Activated CD8-positive, alpha-beta memory T cell treated with anti-CD3 and anti-CD28 coated beads for 36 hours (primary cell): ENCODE data around the gene TIGD3. TPM values are rescaled to one million over a fixed set of nuclear protein-coding genes. Genes with fewer than 3 reads are reported as not detected.

Source experiments
- CTCF ChIA-PET: fragments of 350-600 bp; sonication (Branson Sonifier 250); formaldehyde crosslinking; loops from one replicate; lab custom pipeline; 2021; ENCODE audit warnings: antibody characterized with exemption; lab: Charles Lee
- POLR2A ChIA-PET: fragments of 350-600 bp; sonication (Branson Sonifier 250); formaldehyde crosslinking; loops from one replicate; lab custom pipeline; 2021; ENCODE audit warnings: antibody characterized with exemption; lab: Charles Lee
- total RNA-seq, 2 experiments: library from RNA; stranded (reverse); gene quantifications; one replicate each; pipeline ENCODE4 v1.2.3, GENCODE V29; 2021

TIGD3 gene
- total RNA-seq, 2 experiments from 2014 or later, result 0.65 TPM

- CTCF ChIA-PET, result no interaction called here
- POLR2A ChIA-PET, result no interaction called here
Measured at GRCh38 chr11:65379698-65380459, 25.3 kb downstream of the TIGD3 start.

- ChIA-PET CTCF (interaction anchor here (1.7 to 2.1 kb wide), 2 partner anchors 35 to 39 kb away, joined by 6 to 11 read pairs; no protein-coding TSS in a partner anchor), POLR2A (no interaction called here)
Measured at GRCh38 chr11:65380460-65381119, 26.0 kb downstream of the TIGD3 start.

GRCh38 chr11:65381716-65382032, 27.1 kb downstream of the TIGD3 start:
- POLR2A ChIA-PET, result interaction anchor here (0.5 to 4.4 kb wide), 14 partner anchors 35 to 328 kb away, joined by 3 to 42 read pairs (median 4); partner anchors contain the start of genes DPF2, MALAT1 and NEAT1

GRCh38 chr11:65382033-65382803, 27.7 kb downstream of the TIGD3 start, which contains the start of gene SLC25A45:
Gene SLC25A45, minus strand, starts transcription at chr11:65382646. Its CDS starts 695 bp downstream, at chr11:65381951.
- POLR2A ChIA-PET, result interaction anchor here (0.5 to 4.4 kb wide), 16 partner anchors 15 to 329 kb away, joined by 3 to 42 read pairs (median 6); partner anchors contain the start of genes DPF2, MALAT1 and NEAT1
- CTCF ChIA-PET, result interaction anchor here (0.8 to 2.1 kb wide), 9 partner anchors 9 to 127 kb away, joined by 3 to 11 read pairs (median 3); no protein-coding TSS in a partner anchor

More at GRCh38 chr11:65381716-65382032, 27.1 kb downstream of the TIGD3 start:
- CTCF ChIA-PET, result interaction anchor here (0.8 to 2.1 kb wide), 9 partner anchors 10 to 127 kb away, joined by 3 to 11 read pairs (median 3); no protein-coding TSS in a partner anchor

- ChIA-PET POLR2A (interaction anchor here (1.0 to 4.4 kb wide), 10 partner anchors 14 to 128 kb away, joined by 3 to 42 read pairs (median 8); partner anchors contain the start of genes MALAT1 and NEAT1), CTCF (interaction anchor here (1.0 to 2.1 kb wide), 6 partner anchors 24 to 114 kb away, joined by 3 to 11 read pairs (median 4); no protein-coding TSS in a partner anchor)
Measured at GRCh38 chr11:65382804-65383368, 28.3 kb downstream of the TIGD3 start.

- CTCF ChIA-PET, result interaction anchor here (1.3 to 1.7 kb wide), 2 partner anchors 32 to 54 kb away, joined by 3 to 6 read pairs; no protein-coding TSS in a partner anchor
- POLR2A ChIA-PET, result interaction anchor here (0.6 to 4.4 kb wide), 9 partner anchors 13 to 123 kb away, joined by 3 to 42 read pairs (median 9); partner anchors contain the start of genes MALAT1 and NEAT1
Measured at GRCh38 chr11:65383778-65384177, 29.2 kb downstream of the TIGD3 start.

GRCh38 chr11:65384301-65384889, 29.8 kb downstream of the TIGD3 start:
- POLR2A ChIA-PET, result interaction anchor here (0.6 to 4.4 kb wide), 8 partner anchors 15 to 122 kb away, joined by 3 to 42 read pairs (median 10); partner anchors contain the start of genes MALAT1 and NEAT1
- CTCF ChIA-PET, result interaction anchor here (1.1 to 1.7 kb wide), 3 partner anchors 32 to 124 kb away, joined by 3 to 6 read pairs (median 4); no protein-coding TSS in a partner anchor

GRCh38 chr11:65386307-65387140, 32.0 kb downstream of the TIGD3 start, which contains the start of gene FRMD8:
Gene FRMD8, plus strand, starts transcription at chr11:65386637. Its CDS starts 400 bp downstream, at chr11:65387037.
- ChIA-PET POLR2A (interaction anchor here (0.5 to 2.5 kb wide), 9 partner anchors 29 to 1628 kb away, joined by 3 to 10 read pairs (median 4); partner anchors contain the start of genes DPF2 and MALAT1), CTCF (interaction anchor here (0.5 to 2.5 kb wide), 6 partner anchors 21 to 1861 kb away, joined by 3 to 18 read pairs (median 4); no protein-coding TSS in a partner anchor)

GRCh38 chr11:65388731-65389130, 34.2 kb downstream of the TIGD3 start:
- CTCF ChIA-PET, result interaction anchor here (0.8 to 2.5 kb wide), 5 partner anchors 16 to 122 kb away, joined by 3 to 18 read pairs (median 4); no protein-coding TSS in a partner anchor

GRCh38 chr11:65389294-65389980, 34.9 kb downstream of the TIGD3 start:
- CTCF ChIA-PET, result interaction anchor here (1.5 kb wide), 1 partner anchor 121 kb away, joined by 6 read pairs; no protein-coding TSS in a partner anchor
- POLR2A ChIA-PET, result interaction anchor here (0.6 kb wide), 1 partner anchor 9 kb away, joined by 3 read pairs; no protein-coding TSS in a partner anchor

More at GRCh38 chr11:65388731-65389130, 34.2 kb downstream of the TIGD3 start:
- POLR2A ChIA-PET, result interaction anchor here (2.5 kb wide), 1 partner anchor 55 kb away, joined by 9 read pairs; the partner anchor contains the start of gene DPF2

- CTCF ChIA-PET, result interaction anchor here (0.7 kb wide), 1 partner anchor 152 kb away, joined by 3 read pairs; no protein-coding TSS in a partner anchor
Measured at GRCh38 chr11:65390099-65390941, 35.8 kb downstream of the TIGD3 start.

GRCh38 chr11:65390996-65391395, 36.4 kb downstream of the TIGD3 start:
- POLR2A ChIA-PET, result interaction anchor here (0.6 kb wide), 1 partner anchor 123 kb away, joined by 4 read pairs; no protein-coding TSS in a partner anchor
- CTCF ChIA-PET, result interaction anchor here (0.5 to 0.7 kb wide), 2 partner anchors 130 to 151 kb away, joined by 3 read pairs; no protein-coding TSS in a partner anchor

More at GRCh38 chr11:65390099-65390941, 35.8 kb downstream of the TIGD3 start:
- POLR2A ChIA-PET, result no interaction called here

GRCh38 chr11:65392186-65392829, 37.8 kb downstream of the TIGD3 start:
- ChIA-PET POLR2A (interaction anchor here (0.6 kb wide), 1 partner anchor 83 kb away, joined by 5 read pairs; no protein-coding TSS in a partner anchor), CTCF (interaction anchor here (1.0 kb wide), 1 partner anchor 25 kb away, joined by 3 read pairs; no protein-coding TSS in a partner anchor)

- ChIA-PET CTCF (no interaction called here), POLR2A (interaction anchor here (0.6 kb wide), 1 partner anchor 83 kb away, joined by 5 read pairs; no protein-coding TSS in a partner anchor)
Measured at GRCh38 chr11:65392899-65393298, 38.3 kb downstream of the TIGD3 start.
